ENCODE results near the gene MCL1. TPM values are rescaled to one million over a fixed set of nuclear protein-coding genes. Genes with fewer than 3 reads are reported as not detected.

The MCL1 gene
- total and polyA plus RNA-seq, 10 of the 15 experiments (the other 5 are each of a cell fraction or from before 2014, with no cell fraction given) = 18.1 to 148 (median 86.4) TPM

- Histone ChIP-seq H2AFZ (ENCODE audit: control insufficient read depth, low read depth, low read length) (no peak overlapping the region), H3K4me1 (ENCODE audit: control insufficient read depth, insufficient read depth, low read length) (peaks cover 55% of the 10 kb centered on the region), H3K36me3 (ENCODE audit: control insufficient read depth in 2 of 2, insufficient read depth in 2 of 2, low read length in 1 of 2) (no peaks in the 10 kb centered on the region), H3K9ac (ENCODE audit: control insufficient read depth, insufficient read depth, low read length) (peak overlapping the region; percentile 98), H3K4me2 (ENCODE audit: control insufficient read depth, insufficient read depth) (peak overlapping the region; percentile 97), H3K9me3 (replicated peaks; ENCODE audit: control insufficient read depth, insufficient read depth, low read length) (no peaks in the 10 kb centered on the region), H4K20me1 (ENCODE audit: control insufficient read depth, insufficient read depth) (no peaks in the 10 kb centered on the region), H3K27me3 (replicated peaks in 1 of 2; ENCODE audit: control insufficient read depth in 2 of 2, insufficient read depth in 2 of 2, low read length in 1 of 2) (no peaks in the 10 kb centered on the region), H3K4me3 (peak overlapping the region; percentile 62; the same call in 1 of the 2 replicates), H3K79me2 (ENCODE audit: control insufficient read depth, insufficient read depth, low read length) (peaks cover 50% of the 10 kb centered on the region), H3K27ac (ENCODE audit: control insufficient read depth, insufficient read depth) (peak overlapping the region; percentile 98)
- 40% methylated on average over 5 of the region's 5 CpGs for WGBS (ENCODE audit: insufficient coverage, insufficient replicate concordance, low lambda C conversion rate, missing lambda C conversion rate)
- RAD21 ChIA-PET (ENCODE audit: unreplicated experiment) = interaction anchor here (0.6 to 12.1 kb wide), 13 partner anchors 13 to 493 kb away, joined by 3 to 387 read pairs (median 14); partner anchors contain the start of genes CTSS, ENSA, GOLPH3L and MCL1
- BruUV-seq (replicated peaks) = no TSS peak
- POLR2A ChIA-PET = interaction anchor here (0.6 to 11.4 kb wide), 10 partner anchors 12 to 493 kb away, joined by 3 to 324 read pairs (median 4); partner anchors contain the start of genes CTSS, ENSA, GOLPH3L and MCL1
- ATAC-seq = no peak
- CTCF ChIA-PET = interaction anchor here (0.6 to 13.7 kb wide), 6 partner anchors 12 to 64 kb away, joined by 3 to 390 read pairs (median 49); partner anchors contain the start of genes ENSA and MCL1
- intact Hi-C loops (cut with micrococcal nuclease; ENCODE audit: unreplicated experiment) = loop anchor here (5.0 kb wide), 4 partner anchors 133 to 413 kb away; partner anchors contain the start of genes GOLPH3L and SETDB1
- FAIRE-seq = no peak
- no peak for DNase-seq (ENCODE audit: low read depth, low spot score)
- TF ChIP-seq ZSCAN29 (IDR thresholded peaks at IDR 0.05) (no peak), IKZF1 (conservative IDR thresholded peaks at IDR 0.05) (peak; percentile 26), IKZF2 (IDR thresholded peaks at IDR 0.05) (peak in 1 of 2 experiments; percentile 29; a peak in 1 of 4 replicates), POLR2A (IDR thresholded peaks at IDR 0.05; ENCODE audit: low read depth, low read length) (no peak), ZBTB40 (IDR thresholded peaks at IDR 0.05; ENCODE audit: borderline replicate concordance) (peak; percentile 64; the same call in 1 of the 2 replicates), POU2F2 (IDR thresholded peaks at IDR 0.05; ENCODE audit: borderline replicate concordance, low read depth, low read length) (no peak), HDGF (IDR thresholded peaks at IDR 0.05) (no peak), EP300 (IDR thresholded peaks at IDR 0.05; ENCODE audit: borderline replicate concordance in 1 of 2, control insufficient read depth in 1 of 2, low read depth in 2 of 2, low read length in 2 of 2) (no peak), ZNF384 (IDR thresholded peaks at IDR 0.05; ENCODE audit: borderline replicate concordance, low read depth, low read length) (peak; percentile 4; the same call in 1 of the 2 replicates), SREBF2 (IDR thresholded peaks at IDR 0.05; ENCODE audit: low read length) (no peak)
- TF ChIP-seq, protein P1, sequence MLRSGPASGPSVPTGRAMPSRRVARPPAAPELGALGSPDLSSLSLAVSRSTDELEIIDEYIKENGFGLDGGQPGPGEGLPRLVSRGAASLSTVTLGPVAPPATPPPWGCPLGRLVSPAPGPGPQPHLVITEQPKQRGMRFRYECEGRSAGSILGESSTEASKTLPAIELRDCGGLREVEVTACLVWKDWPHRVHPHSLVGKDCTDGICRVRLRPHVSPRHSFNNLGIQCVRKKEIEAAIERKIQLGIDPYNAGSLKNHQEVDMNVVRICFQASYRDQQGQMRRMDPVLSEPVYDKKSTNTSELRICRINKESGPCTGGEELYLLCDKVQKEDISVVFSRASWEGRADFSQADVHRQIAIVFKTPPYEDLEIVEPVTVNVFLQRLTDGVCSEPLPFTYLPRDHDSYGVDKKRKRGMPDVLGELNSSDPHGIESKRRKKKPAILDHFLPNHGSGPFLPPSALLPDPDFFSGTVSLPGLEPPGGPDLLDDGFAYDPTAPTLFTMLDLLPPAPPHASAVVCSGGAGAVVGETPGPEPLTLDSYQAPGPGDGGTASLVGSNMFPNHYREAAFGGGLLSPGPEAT (IDR thresholded peaks at IDR 0.05; ENCODE audit: low read depth) = peak; percentile 63
- in situ Hi-C loops (cut with MboI) = no loop called here
- SMC1A ChIA-PET (ENCODE audit: uncharacterized antibody, unreplicated experiment) = interaction anchor here (0.8 to 12.5 kb wide), 12 partner anchors 12 to 358 kb away, joined by 3 to 388 read pairs (median 5); partner anchors contain the start of genes ENSA, GOLPH3L and MCL1
Observed at GRCh38 chr1:150564051-150564991, 15.1 kb downstream of the MCL1 start.
